IPS-18c (cell line): ENCODE results near the gene RAD18.

Experiments used
- H3K4me3 ChIP-seq: 2 replicates; pipeline ENCODE4 v1.7.0; 2013; ENCODE audit warnings: low read depth, mild to moderate bottlenecking, low read length, moderate library complexity; ENCODE audit not compliant: insufficient read depth
- H3K9me3 ChIP-seq: one replicate; pipeline ENCODE4 v1.6.1; 2013; ENCODE audit warnings: mild to moderate bottlenecking, low read length, moderate library complexity; ENCODE audit not compliant: control insufficient read depth, insufficient read depth

Gene RAD18

DNA sequence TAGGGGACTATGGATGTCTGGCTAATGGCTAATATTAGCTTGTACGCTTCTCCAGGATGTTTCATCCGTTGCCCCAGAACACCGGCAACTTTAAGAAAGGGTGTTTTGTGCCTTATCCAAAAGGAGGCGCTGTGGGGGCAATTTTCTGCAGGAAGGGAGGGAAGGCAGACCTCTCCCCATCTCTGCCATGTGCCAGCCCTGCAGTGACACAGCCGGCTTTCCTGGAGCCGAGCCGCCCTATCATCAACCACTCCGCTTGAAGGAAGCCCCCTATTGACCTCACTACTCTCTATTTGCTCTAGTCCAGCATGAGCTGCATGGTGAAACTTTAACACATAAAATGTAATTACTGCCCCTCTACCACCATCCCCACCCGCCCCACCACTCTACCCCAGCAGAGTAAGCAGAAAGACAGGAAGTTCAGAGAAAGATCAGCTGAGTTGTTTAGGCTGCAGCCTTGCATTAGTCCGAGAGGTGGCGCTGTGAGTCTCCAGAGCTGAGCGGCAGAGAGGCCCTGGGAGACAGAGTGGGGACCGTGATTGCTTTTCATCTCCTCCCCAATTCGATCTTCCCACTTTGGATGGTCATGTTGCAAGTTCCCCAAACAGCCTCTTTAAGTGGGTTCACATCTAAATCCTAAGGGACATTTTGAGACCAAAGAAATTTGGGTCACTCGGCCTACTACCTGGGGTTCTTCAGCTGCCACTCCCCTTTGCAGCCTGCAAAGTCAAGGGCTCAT, 24.5 kb upstream of the RAD18 start:
- H3K4me3 ChIP-seq = no peak overlapping the region

DNA sequence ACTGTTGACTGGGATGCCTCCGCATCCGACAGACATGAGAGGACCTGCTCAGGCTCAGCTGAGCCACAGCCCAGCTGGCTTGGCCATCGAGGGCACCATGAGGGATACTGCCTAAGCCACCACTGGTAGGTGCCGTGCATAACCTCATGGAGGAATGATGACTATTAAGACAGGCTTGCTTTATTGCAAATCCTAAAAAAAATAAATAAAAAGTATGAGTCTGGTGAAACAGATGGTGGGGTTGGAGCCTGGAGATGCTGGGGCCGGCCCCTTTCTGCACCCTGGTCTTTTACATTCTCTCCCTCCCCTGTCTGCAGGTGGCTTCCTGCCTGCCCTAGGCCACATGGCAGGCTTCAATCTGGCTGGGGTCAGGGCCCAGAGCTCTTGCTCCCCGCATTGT, 24.0 kb upstream of the RAD18 start:
- H3K9me3 ChIP-seq = no peaks in the 10 kb centered on the region
- no peak overlapping the region for H3K4me3 ChIP-seq

More for the DNA sequence above, 24.5 kb upstream of the RAD18 start:
- no peaks in the 10 kb centered on the region for H3K9me3 ChIP-seq

DNA sequence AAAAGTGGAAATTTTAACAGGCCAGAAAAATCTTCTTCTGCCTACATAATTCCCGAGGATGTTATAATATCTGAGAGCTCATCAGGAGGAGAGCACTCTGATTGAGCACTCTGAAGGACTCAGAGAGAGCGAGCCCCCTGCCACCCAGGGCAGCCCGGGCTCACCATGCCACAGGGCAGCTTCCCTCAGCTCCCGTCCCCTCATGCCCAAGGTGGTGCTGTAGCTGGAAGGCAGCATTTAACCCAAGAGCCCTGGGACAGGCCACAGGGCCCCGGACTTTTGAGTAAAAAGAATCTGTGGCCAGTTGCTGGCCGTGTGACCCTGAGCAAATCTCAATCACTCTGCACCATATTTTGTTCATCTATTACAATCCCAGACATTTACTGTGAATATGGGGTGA, 23.5 kb upstream of the RAD18 start:
- Histone ChIP-seq H3K4me3 (no peak overlapping the region), H3K9me3 (no peaks in the 10 kb centered on the region)

DNA sequence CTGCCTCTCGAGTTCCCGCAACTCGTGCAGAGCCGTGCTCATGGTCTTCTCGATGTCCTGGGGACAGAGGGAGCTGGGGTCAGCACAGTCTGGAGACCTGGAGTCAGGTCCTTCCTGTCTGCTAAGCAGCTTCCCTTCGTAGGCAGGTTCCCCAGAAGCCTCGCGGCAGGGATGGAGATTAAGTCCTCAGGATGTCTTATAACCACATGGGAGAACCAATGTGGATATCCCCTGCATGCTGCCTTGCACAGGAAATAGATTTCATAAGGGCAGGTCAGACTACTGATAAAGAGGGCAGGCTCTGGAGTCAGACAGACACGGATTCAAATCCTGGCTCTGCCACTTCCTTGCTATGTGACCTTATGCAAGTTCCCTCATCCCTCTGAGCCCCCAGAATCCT, 22.6 kb upstream of the RAD18 start:
- no peaks in the 10 kb centered on the region for H3K9me3 ChIP-seq
- no peak overlapping the region for H3K4me3 ChIP-seq

DNA sequence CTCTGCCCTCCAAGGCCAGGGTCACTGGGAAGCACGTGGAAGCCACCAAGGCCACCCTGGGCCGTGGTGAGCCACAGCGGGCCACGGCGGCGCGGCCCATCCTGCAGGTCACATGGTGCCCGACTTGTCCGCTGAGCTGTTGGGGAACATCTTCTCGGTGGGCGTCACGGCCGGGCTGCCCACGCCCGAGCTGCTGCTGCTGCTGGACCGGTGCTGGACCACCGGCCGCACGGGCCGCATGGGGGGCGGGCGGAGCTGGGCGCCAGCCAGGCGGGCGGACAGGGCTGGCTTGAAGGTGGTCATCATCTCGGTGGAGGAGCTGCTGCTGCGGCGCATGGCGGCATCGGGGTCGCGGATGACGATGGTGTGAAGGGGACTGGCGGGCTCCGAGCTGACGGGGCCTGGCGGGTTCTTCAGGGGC, 22.1 kb upstream of the RAD18 start:
- H3K9me3 ChIP-seq = no peaks in the 10 kb centered on the region
- no peak overlapping the region for H3K4me3 ChIP-seq

DNA sequence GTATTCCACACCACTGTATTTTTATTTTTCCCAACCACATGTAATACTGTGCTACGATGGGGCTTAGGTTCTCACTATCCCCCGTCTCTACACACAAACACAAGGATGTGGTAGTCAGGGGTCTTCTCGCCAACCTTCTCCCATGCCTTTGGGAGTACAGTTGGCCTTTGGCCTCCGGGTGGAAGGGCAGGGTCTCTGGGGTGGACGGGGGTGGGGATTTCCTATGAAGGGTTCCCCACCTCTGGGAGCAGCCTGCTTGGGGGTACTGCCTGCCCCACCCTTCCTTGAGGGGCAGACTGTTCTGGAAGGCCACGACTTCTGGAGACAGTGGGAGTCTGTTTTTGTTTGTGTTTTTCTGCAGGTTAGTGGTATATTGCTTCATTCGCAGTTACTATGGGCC, 21.3 kb upstream of the RAD18 start:
- Histone ChIP-seq H3K4me3 (no peak overlapping the region), H3K9me3 (no peaks in the 10 kb centered on the region)

DNA sequence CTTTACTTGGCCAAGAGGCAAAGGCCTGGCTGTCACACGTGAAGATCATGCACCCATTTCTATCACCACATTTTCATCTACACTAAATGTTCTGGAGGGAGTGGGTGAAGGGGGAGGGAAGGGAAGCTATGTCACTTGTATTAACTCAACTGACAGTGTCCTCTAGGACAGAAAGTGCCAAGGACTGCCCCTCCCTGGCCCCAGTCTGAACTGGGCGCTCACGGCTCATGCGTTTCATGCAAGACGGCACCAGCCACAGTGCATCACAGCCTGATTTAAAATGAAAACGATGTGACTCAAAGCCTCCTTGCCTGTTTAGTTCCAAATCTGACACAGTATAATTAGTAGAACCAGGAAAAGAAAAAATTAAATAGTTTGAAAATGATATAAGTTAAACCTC, 20.8 kb upstream of the RAD18 start:
- no peak overlapping the region for H3K4me3 ChIP-seq
- H3K9me3 ChIP-seq = no peaks in the 10 kb centered on the region

DNA sequence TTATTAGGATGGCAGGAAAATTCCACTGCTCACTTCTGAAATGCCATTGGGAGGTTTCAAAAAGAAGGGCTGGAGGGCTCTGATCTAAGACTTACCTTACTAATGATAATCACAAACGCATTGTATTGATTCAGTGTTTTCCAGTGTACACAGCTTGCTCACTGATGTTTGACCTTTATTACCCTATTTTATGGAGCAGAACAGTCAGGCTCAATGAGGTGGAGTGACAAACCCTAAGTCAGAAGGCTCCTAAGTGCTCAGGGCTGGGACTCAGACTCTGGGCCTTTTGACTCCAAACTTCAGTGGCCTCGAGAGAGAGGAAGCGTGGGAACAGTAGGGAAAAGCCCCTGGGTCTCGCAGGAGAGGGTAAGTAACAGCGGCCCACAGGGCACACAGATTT, 20.3 kb upstream of the RAD18 start:
- Histone ChIP-seq H3K4me3 (no peak overlapping the region), H3K9me3 (no peaks in the 10 kb centered on the region)

DNA sequence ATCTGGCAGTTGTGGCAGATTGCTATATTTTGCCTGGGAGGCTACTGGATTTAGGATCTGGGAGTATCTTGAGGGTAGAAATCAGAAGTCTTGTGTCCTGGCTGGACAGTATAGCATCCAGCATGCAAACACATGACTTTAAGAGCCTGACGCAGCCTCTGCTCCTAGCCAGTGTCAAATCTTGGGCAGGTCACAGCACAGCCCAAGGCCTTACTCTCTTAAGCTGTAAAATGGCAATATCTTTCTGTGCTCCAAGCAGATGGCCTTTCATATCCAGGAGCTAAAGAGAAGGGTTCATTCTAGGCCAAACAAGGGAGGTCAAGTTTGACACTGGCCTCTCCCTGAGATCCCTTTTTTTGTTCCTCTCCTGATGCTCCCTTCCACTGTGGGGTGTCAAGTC, 19.8 kb upstream of the RAD18 start:
- Histone ChIP-seq H3K9me3 (no peaks in the 10 kb centered on the region), H3K4me3 (no peak overlapping the region)

DNA sequence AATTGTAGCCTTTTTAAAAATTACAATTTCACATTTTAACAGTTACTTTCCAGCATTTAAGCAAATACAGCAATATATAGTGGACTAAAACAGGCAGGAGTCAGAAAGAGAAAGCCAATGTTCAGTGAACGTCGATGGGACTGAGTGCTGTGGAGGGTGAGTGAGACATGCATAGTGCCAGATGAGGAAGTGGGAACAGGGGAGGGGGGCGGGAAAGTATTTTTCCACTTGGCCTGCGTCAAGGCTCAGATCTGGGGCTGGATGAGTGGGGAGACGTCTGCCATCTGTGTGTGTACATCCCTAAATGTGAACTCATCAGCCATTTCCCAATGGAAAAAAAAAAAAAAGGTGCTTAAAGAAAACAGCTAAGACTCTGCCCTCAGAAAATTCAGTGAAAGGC, 19.2 kb upstream of the RAD18 start:
- Histone ChIP-seq H3K9me3 (no peaks in the 10 kb centered on the region), H3K4me3 (no peak overlapping the region)

DNA sequence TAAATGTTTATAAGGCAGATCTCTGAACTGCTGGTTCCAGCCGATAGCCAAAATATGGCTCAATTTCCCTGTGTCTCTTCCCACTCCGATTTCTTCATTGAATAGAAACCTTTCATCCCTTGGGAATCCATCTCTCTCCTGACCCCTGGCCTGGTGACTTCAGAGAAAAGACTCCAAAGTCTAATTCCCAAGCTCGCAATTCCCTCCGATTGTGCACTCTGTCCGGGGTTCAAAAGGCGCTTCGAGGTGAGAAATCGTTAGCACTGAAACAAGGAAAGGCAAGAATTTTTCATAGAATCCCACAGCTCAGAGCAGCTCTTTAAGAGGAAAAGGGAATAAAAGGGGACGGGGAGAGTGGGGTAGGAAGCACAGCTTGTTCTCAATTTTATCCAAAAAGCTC, 18.4 kb upstream of the RAD18 start:
- H3K9me3 ChIP-seq = no peaks in the 10 kb centered on the region
- H3K4me3 ChIP-seq = no peak overlapping the region

DNA sequence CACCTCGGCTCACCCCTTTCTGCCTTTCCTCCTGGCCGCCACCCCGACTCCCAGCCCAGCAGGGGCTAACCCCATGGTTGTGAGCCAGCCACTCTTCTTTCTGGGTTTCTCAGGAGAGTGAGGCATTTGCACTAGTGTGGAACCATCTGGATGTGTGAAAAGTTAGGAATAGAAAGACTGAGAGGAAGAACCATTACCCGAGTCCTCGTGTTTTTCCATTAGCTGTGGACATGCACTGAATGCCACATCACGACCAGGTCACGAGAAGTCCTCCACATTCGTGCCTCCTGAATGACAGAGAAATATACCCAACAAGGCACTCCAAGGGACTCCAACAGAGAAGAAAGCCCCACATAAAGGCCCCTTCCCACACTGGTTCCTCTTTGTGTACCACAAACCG, 18.0 kb upstream of the RAD18 start:
- H3K9me3 ChIP-seq = no peaks in the 10 kb centered on the region
- H3K4me3 ChIP-seq = no peak overlapping the region

DNA sequence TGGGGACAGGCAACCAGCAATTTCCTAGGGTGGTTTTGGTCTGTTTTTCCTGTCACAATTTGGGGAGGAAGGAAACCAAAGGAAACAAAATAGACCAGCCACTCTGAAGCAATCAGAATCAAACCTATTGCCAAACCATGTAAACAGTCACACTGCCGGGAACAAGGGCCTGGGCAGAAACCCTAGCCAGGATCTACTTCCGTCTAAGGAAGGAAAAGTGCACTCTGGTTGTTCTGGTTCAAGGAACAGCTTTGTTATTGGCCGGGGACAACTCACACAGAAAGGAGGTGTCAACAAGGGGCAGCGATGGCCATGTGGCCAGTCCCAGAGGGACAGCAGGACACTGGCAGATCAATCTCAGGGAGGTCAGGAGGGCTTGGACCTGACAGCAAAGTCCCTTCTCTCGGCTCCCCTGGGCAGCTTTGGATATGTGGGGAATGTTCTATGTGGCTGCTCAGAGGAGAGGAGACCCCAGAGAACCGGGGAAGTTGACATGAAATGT, 17.5 kb upstream of the RAD18 start:
- Histone ChIP-seq H3K9me3 (no peaks in the 10 kb centered on the region), H3K4me3 (no peak overlapping the region)

DNA sequence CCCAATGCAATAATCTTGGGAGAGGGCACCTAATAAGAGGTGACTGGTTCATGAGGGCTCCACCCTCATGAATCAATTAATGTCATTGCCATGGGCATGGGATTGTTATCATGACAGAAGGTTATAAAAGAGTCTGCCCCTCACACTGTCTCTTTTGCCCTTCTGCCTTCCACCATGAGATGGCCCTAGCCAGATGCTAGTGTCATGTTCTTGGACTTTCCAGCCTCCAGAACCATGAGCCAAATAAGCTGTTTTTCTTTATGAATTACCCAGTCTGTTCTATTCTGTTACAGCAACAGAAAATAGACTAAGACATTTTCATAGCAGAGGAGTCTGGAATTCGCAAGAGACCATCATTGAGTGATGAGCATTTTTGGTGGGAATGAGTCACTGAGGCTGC, 16.0 kb upstream of the RAD18 start:
- no peak overlapping the region for H3K4me3 ChIP-seq
- no peaks in the 10 kb centered on the region for H3K9me3 ChIP-seq

DNA sequence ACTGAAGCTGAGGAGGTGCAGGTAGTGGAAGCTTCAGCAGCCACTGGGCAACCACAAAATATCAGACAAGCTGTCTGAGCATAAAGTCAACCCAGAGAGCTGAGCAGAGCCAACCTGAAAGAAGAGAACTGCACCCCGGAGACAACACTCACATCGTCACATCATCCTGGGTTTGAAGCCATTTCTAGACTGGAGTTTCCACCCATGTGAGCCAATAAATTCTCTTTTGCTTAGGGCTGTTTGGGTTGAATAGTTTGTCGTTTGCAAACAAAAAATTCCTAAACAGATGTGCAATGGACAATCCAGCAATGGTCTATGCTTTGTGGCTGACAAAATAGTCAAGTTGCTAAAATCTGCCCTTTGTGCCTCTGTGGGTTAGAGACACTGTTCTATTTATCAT, 15.3 kb upstream of the RAD18 start:
- no peak overlapping the region for H3K4me3 ChIP-seq
- no peaks in the 10 kb centered on the region for H3K9me3 ChIP-seq

DNA sequence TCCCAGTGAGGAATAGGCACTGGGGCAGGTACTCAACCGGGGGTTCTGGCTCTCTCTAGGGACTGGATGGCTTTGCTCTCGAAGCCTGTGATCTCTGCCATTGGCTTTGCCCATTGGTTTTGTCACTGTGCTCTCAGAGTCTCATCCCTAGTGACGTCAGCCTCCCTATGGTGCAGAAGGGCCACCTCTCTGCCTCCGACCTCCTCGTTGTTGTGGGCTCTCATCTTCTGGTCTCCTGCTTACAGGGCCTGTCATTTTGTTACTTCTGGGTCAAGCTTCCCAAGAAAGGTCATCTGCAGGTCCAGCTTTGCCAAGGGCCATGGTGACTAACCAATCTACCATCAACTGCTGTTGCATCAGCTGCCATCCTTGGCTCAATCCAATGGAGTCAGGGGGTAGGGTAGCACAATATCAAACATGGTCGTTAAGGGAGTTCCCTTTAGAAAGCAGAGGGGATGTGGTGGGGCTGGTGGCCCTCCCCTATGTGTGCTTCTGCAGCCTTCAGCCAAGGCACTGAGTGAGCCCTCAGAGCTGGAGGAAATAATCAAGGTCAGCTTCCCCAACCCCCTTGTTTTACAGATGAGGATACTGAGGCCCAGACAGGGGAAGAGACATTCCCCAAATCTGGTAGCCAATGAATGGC, 13.4 kb upstream of the RAD18 start:
- Histone ChIP-seq H3K9me3 (no peaks in the 10 kb centered on the region), H3K4me3 (no peak overlapping the region)

DNA sequence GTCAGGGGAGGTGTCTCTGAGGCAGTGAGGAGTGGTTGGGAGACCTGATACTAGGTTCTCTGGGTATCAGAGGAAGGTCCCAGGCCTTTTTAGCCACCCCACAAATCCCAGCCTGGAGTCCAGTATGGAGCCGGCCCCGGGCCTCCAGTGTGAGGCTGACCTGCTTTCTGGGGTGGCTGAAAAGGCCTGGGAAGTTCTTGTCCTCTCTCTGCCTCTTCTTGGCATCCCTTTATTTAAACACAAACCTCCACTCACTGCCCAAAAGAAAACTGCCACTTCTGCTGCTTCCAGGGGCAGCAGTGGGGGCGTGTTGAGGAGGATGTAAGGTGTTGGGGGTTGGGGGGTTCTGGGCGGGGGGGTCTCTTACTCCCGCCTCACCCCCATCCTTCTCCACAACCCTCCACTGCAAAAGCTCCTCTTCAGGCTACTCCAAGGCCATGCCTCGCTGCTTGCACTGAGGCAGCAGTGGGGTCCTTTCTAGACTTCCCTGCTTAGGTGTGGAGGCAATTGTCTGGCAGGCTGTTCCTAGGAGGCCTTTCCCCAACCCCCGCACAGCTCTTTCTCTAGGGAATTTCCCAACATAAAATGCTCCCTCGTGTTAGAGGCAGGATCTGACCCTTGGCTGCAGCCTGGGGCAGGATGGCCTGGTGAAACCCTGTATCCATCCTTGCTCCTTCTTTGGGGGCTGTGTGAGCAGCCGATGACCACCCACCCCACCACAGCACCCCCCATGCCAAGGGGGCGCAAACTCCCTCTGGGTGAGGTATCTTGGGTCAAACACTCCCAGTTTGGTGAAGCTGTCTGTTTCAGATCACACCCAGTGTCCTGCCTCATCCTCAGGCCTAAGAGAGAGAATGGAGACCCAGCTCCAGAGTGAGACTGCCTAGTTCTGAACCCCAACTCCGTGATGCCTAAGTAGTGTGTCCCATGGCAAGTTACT, 12.1 kb upstream of the RAD18 start:
- H3K9me3 ChIP-seq = no peaks in the 10 kb centered on the region
- H3K4me3 ChIP-seq = no peak overlapping the region

DNA sequence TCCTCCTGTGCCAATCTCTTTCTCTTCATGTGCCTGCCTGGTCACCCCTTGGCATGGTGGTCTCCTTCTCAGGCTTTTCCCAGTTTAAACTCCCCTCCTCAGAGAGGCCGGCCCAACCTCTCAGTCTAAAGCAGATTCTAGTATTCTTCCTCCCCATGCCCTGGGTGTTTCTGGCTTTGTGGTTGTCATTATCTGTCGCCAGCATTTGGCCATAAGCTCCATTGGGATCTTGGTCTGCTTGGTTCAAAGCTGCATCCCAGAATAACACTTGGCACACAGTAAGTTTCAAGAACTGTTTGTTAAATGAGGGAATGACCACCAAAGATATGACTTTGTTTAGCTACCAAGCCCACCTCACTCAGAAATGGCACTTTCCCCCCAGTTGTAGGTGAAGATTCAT, 11.2 kb upstream of the RAD18 start:
- Histone ChIP-seq H3K4me3 (no peak overlapping the region), H3K9me3 (no peaks in the 10 kb centered on the region)
